ENCODE data around the gene C17orf50.

Gene C17orf50

GRCh38 chr17:35775583-35775982 lies 14.9 kb downstream of the C17orf50 start:
- FAIRE-seq, result no peak
- DNase-seq (ENCODE audit: extremely low spot score, insufficient read length, low read depth), result no peak

GRCh38 chr17:35778641-35779196 lies 18.0 kb downstream of the C17orf50 start:
- DNase-seq (ENCODE audit: extremely low spot score, insufficient read length, low read depth) (no peak), FAIRE-seq (no peak)

- DNase-seq (ENCODE audit: extremely low spot score, insufficient read length, low read depth) (no peak), FAIRE-seq (no peak)
These were observed 20.3 kb downstream of the C17orf50 start for GRCh38 chr17:35780950-35781349.

- DNase-seq (ENCODE audit: extremely low spot score, insufficient read length, low read depth), result no peak
- FAIRE-seq, result no peak
These were observed 24.2 kb downstream of the C17orf50 start for GRCh38 chr17:35784895-35785294.

- no peak for DNase-seq (ENCODE audit: extremely low spot score, insufficient read length, low read depth)
- no peak for FAIRE-seq
These were observed 26.3 kb downstream of the C17orf50 start for GRCh38 chr17:35786941-35787432.

GRCh38 chr17:35788477-35789368 lies 28.0 kb downstream of the C17orf50 start:
- DNase-seq (ENCODE audit: extremely low spot score, insufficient read length, low read depth) (no peak), FAIRE-seq (no peak)

- FAIRE-seq (no peak), DNase-seq (ENCODE audit: extremely low spot score, insufficient read length, low read depth) (no peak)
These were observed 30.2 kb downstream of the C17orf50 start for GRCh38 chr17:35790841-35791240.

GRCh38 chr17:35791681-35792350 lies 31.1 kb downstream of the C17orf50 start:
- DNase-seq (ENCODE audit: extremely low spot score, insufficient read length, low read depth), result no peak
- FAIRE-seq, result no peak

- DNase-seq (ENCODE audit: extremely low spot score, insufficient read length, low read depth), result no peak
- no peak for FAIRE-seq
These were observed 32.6 kb downstream of the C17orf50 start for GRCh38 chr17:35793257-35793656.

- no peak for DNase-seq (ENCODE audit: extremely low spot score, insufficient read length, low read depth)
- FAIRE-seq, result no peak
These were observed 34.6 kb downstream of the C17orf50 start, which contains the start of gene MMP28 for GRCh38 chr17:35795007-35795870. TSS of gene MMP28 (minus strand) at chr17:35795641. CDS start at chr17:35795377, 264 bp downstream.

GRCh38 chr17:35795871-35796265 lies 35.2 kb downstream of the C17orf50 start:
- FAIRE-seq, result no peak
- DNase-seq (ENCODE audit: extremely low spot score, insufficient read length, low read depth), result no peak

GRCh38 chr17:35796942-35797341 lies 36.3 kb downstream of the C17orf50 start:
- no peak for DNase-seq (ENCODE audit: extremely low spot score, insufficient read length, low read depth)
- FAIRE-seq, result no peak

GRCh38 chr17:35797370-35797769 lies 36.7 kb downstream of the C17orf50 start:
- DNase-seq (ENCODE audit: extremely low spot score, insufficient read length, low read depth) (no peak), FAIRE-seq (no peak)

GRCh38 chr17:35797918-35798317 lies 37.2 kb downstream of the C17orf50 start:
- DNase-seq (ENCODE audit: extremely low spot score, insufficient read length, low read depth), result no peak
- FAIRE-seq, result no peak

GRCh38 chr17:35799942-35800341 lies 39.3 kb downstream of the C17orf50 start:
- DNase-seq (ENCODE audit: extremely low spot score, insufficient read length, low read depth), result no peak

GRCh38 chr17:35801583-35802224 lies 41.0 kb downstream of the C17orf50 start:
- DNase-seq (ENCODE audit: extremely low spot score, insufficient read length, low read depth) (no peak), FAIRE-seq (no peak)

More at GRCh38 chr17:35799942-35800341, 39.3 kb downstream of the C17orf50 start:
- FAIRE-seq, result no peak

GRCh38 chr17:35804658-35805192 lies 44.0 kb downstream of the C17orf50 start:
- DNase-seq (ENCODE audit: extremely low spot score, insufficient read length, low read depth) (peak; percentile 65), FAIRE-seq (no peak)

GRCh38 chr17:35807371-35808144 lies 46.9 kb downstream of the C17orf50 start:
- DNase-seq (ENCODE audit: extremely low spot score, insufficient read length, low read depth), result no peak
- no peak for FAIRE-seq
